MCF 10A (cell line): ENCODE results near the gene SND1. TPM values are rescaled to one million over a fixed set of nuclear protein-coding genes. Genes with fewer than 3 reads are reported as not detected.

ENCODE experiments used
- BruUV-seq: library from RNA; stranded (reverse); fragments of 400-500 nt; replicated peaks from 2 replicates; lab custom pipeline; 2021; lab: Mats Ljungman, UMichigan
- CTCF ChIA-PET: fragments of 300-600 bp; sonication (Branson Sonifier 250); formaldehyde crosslinking; extraction: SDS; loops from one replicate; lab custom pipeline; 2021; ENCODE audit warnings: antibody characterized with exemption, inconsistent platforms; lab: Yijun Ruan, JAX
- POLR2A ChIA-PET: fragments of 300-600, 350-650 bp; sonication (Branson Sonifier 250); formaldehyde crosslinking; extraction: SDS; loops from one replicate; lab custom pipeline; 2020; ENCODE audit warnings: antibody characterized with exemption, inconsistent platforms; lab: Yijun Ruan, JAX
- DNase-seq: peaks from one replicate; pipeline ENCODE4 v3.0.0-alpha.2; 2018; ENCODE audit not compliant: unreplicated experiment
- H3K27ac Mint-ChIP-seq: one replicate; pipeline ENCODE4 v1.8.0; 2022; ENCODE audit warnings: mild to moderate bottlenecking, low read depth, mixed read lengths; ENCODE audit not compliant: unreplicated experiment
- H3K27me3 Mint-ChIP-seq: one replicate; pipeline ENCODE4 v1.8.0; 2022; ENCODE audit warnings: mixed read lengths; ENCODE audit not compliant: insufficient read depth, unreplicated experiment
- H3K36me3 Mint-ChIP-seq: one replicate; pipeline ENCODE4 v1.8.0; 2022; ENCODE audit warnings: mild to moderate bottlenecking, moderate library complexity, mixed read lengths; ENCODE audit not compliant: insufficient read depth, unreplicated experiment
- H3K4me1 Mint-ChIP-seq: one replicate; pipeline ENCODE4 v1.8.0; 2022; ENCODE audit warnings: mixed read lengths; ENCODE audit not compliant: insufficient read depth, unreplicated experiment
- H3K4me3 Mint-ChIP-seq: one replicate; pipeline ENCODE4 v1.8.0; 2022; ENCODE audit warnings: mild to moderate bottlenecking, moderate library complexity, mixed read lengths; ENCODE audit not compliant: unreplicated experiment
- H3K9me3 Mint-ChIP-seq: one replicate; pipeline ENCODE4 v1.8.0; 2022; ENCODE audit warnings: mixed read lengths; ENCODE audit not compliant: unreplicated experiment
- intact Hi-C: fragments of 100-400 bp; cut with micrococcal nuclease; formaldehyde crosslinking; loops from 2 replicates; pipeline ENCODE4 v1.14.1; 2022
- total RNA-seq: library from RNA; stranded (reverse); gene quantifications from 2 replicates; pipeline ENCODE4 v1.2.3, GENCODE V29; 2022
- TF ChIP-seq, protein P1 (sequence below): fragments of 200-600 bp; IDR thresholded peaks from one replicate; pipeline ENCODE4 v1.8.0; 2022; ENCODE audit warnings: antibody characterized with exemption, mild to moderate bottlenecking; ENCODE audit not compliant: unreplicated experiment

Gene SND1
- total RNA-seq, 1 experiment from 2014 or later, result 297 TPM

DNA sequence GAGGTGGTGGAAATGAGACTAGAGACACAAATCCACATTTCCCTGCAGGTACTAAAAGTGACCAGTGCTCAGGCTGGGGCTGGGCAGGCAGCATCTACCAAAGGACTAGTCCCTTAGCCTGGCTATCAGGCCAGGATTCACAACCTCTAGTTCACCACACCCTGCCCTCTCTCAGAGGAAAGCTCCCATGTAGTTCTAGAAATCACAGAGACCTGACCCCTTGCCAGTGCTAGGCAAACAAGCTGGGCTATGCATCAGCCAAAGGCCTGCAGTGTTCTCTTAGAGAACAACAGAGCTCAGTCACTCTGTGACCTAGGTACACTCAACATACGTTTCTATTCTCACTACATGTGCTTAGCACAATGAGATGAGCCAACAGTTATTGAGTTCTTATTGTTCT lies 405.9 kb downstream of the SND1 start:
- Mint-ChIP-seq H3K36me3 (peaks cover 31% of the 10 kb centered on the region), H3K9me3 (no peaks in the 10 kb centered on the region), H3K4me3 (no peak overlapping the region), H3K4me1 (peaks cover 7% of the 10 kb centered on the region), H3K27me3 (no peaks in the 10 kb centered on the region), H3K27ac (no peak overlapping the region)
- TF ChIP-seq, protein P1, sequence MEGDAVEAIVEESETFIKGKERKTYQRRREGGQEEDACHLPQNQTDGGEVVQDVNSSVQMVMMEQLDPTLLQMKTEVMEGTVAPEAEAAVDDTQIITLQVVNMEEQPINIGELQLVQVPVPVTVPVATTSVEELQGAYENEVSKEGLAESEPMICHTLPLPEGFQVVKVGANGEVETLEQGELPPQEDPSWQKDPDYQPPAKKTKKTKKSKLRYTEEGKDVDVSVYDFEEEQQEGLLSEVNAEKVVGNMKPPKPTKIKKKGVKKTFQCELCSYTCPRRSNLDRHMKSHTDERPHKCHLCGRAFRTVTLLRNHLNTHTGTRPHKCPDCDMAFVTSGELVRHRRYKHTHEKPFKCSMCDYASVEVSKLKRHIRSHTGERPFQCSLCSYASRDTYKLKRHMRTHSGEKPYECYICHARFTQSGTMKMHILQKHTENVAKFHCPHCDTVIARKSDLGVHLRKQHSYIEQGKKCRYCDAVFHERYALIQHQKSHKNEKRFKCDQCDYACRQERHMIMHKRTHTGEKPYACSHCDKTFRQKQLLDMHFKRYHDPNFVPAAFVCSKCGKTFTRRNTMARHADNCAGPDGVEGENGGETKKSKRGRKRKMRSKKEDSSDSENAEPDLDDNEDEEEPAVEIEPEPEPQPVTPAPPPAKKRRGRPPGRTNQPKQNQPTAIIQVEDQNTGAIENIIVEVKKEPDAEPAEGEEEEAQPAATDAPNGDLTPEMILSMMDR, result no peak
- DNase-seq, result no peak
- intact Hi-C loops, result no loop called here
- BruUV-seq, result no TSS peak
- POLR2A ChIA-PET, result no interaction called here
- CTCF ChIA-PET, result interaction anchor here (1.0 to 1.3 kb wide), 2 partner anchors 77 to 349 kb away, joined by 3 to 4 read pairs; no protein-coding TSS in a partner anchor

- H3K9me3 Mint-ChIP-seq, result no peaks in the 10 kb centered on the region
- H3K27ac Mint-ChIP-seq, result no peak overlapping the region
- intact Hi-C loops, result no loop called here
- peaks cover 31% of the 10 kb centered on the region for H3K36me3 Mint-ChIP-seq
- DNase-seq, result no peak
- CTCF ChIA-PET, result interaction anchor here (0.7 to 0.8 kb wide), 2 partner anchors 150 to 203 kb away, joined by 3 read pairs; no protein-coding TSS in a partner anchor
- peaks cover 7% of the 10 kb centered on the region for H3K4me1 Mint-ChIP-seq
- no peaks in the 10 kb centered on the region for H3K27me3 Mint-ChIP-seq
- BruUV-seq, result no TSS peak
- POLR2A ChIA-PET, result interaction anchor here (0.8 kb wide), 1 partner anchor 8 kb away, joined by 3 read pairs; no protein-coding TSS in a partner anchor
- no peak overlapping the region for H3K4me3 Mint-ChIP-seq
- TF ChIP-seq, protein P1, result no peak
Observed at GRCh38 chr7:128059143-128059988, 407.4 kb downstream of the SND1 start.

- H3K4me3 Mint-ChIP-seq, result no peak overlapping the region
- no peak overlapping the region for H3K27ac Mint-ChIP-seq
- TF ChIP-seq, protein P1, result no peak
- ChIA-PET POLR2A (interaction anchor here (0.8 kb wide), 1 partner anchor 9 kb away, joined by 3 read pairs; no protein-coding TSS in a partner anchor), CTCF (interaction anchor here (0.6 to 0.8 kb wide), 3 partner anchors 149 to 390 kb away, joined by 3 to 5 read pairs (median 3); no protein-coding TSS in a partner anchor)
- BruUV-seq, result no TSS peak
- peaks cover 7% of the 10 kb centered on the region for H3K4me1 Mint-ChIP-seq
- no peak for DNase-seq
- intact Hi-C loops, result no loop called here
- no peaks in the 10 kb centered on the region for H3K9me3 Mint-ChIP-seq
- peaks cover 28% of the 10 kb centered on the region for H3K36me3 Mint-ChIP-seq
- H3K27me3 Mint-ChIP-seq, result no peaks in the 10 kb centered on the region
Observed at GRCh38 chr7:128060018-128060417, 408.0 kb downstream of the SND1 start.

DNA sequence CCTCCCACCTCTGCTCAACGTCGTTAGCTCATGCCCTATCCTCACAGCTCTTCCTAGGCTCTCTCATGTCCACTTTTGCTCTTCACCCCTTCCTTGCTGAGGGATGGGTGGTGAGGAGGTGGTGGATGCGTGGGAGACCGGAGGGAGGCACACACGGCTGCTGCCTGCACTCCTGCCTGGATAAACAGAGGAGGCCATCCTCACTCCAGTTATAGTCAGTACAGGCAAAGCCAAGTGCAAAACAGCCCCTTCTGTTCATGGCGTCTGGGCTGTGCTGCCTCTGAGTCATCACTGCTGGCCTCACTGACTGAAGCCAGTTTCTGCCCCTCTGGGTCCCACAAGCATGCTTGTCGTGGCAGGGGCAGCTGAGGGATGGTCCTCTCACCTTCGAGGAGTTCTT lies 411.1 kb downstream of the SND1 start:
- H3K4me3 Mint-ChIP-seq, result no peak overlapping the region
- TF ChIP-seq, protein P1, result no peak
- intact Hi-C loops, result no loop called here
- H3K9me3 Mint-ChIP-seq, result no peaks in the 10 kb centered on the region
- H3K27ac Mint-ChIP-seq, result no peak overlapping the region
- CTCF ChIA-PET, result interaction anchor here (0.5 to 0.9 kb wide), 4 partner anchors 9 to 164 kb away, joined by 3 to 4 read pairs (median 3); no protein-coding TSS in a partner anchor
- no peaks in the 10 kb centered on the region for H3K27me3 Mint-ChIP-seq
- BruUV-seq, result no TSS peak
- H3K4me1 Mint-ChIP-seq, result no peaks in the 10 kb centered on the region
- POLR2A ChIA-PET, result interaction anchor here (0.9 kb wide), 1 partner anchor 10 kb away, joined by 4 read pairs; no protein-coding TSS in a partner anchor
- H3K36me3 Mint-ChIP-seq, result peaks cover 23% of the 10 kb centered on the region
- DNase-seq, result no peak
